H1 (cell line): ENCODE data around the gene ROR1. TPM values are rescaled to one million over a fixed set of nuclear protein-coding genes. Genes with fewer than 3 reads are reported as not detected.

Experiments
- ASH2L ChIP-seq: fragments of 200-600, 300-600 bp; sonication (generic); IDR thresholded peaks from one replicate; pipeline ENCODE4 v1.7.1; 2017; ENCODE audit warnings: low read length
- EGR1 ChIP-seq: IDR thresholded peaks from 2 replicates; pipeline ENCODE4 v1.6.1; 2011; ENCODE audit warnings: low read depth, low read length, borderline replicate concordance
- EZH2 ChIP-seq: fragments of 200-600 bp; sonication (generic); IDR thresholded peaks from 2 replicates; pipeline ENCODE4 v1.7.1; 2012; ENCODE audit warnings: low read depth, mild to moderate bottlenecking, moderate library complexity, low read length, inconsistent platforms; ENCODE audit not compliant: severe bottlenecking
- KDM1A ChIP-seq: fragments of 200-600, 300-600 bp; sonication (generic); IDR thresholded peaks from 2 replicates; pipeline ENCODE4 v1.7.1; 2016; ENCODE audit warnings: mild to moderate bottlenecking, low read length, borderline replicate concordance
- MAFK ChIP-seq: IDR thresholded peaks from 2 replicates; pipeline ENCODE4 v1.6.1; 2012; ENCODE audit warnings: low read depth, mild to moderate bottlenecking, improper control_type of control experiment, low read length
- polyA plus RNA-seq, 7 experiments: library from polyadenylated mRNA; depleted of rRNA in 3 of 7; stranded (reverse) in 5 of 7; unstranded in 2 of 7; fragments of >200 nt in 5 of 7; fragments of 200-250 nt in 2 of 7; gene quantifications; 1 replicate in 5 of 7; 2 replicates in 1 of 7; 4 replicates in 1 of 7; pipeline versions ENCODE4 v1.2.1 to v1.2.3, GENCODE V29; 2011 to 2013; ENCODE audit warnings: missing spikeins in 2 of 7, mixed read lengths in 2 of 7
- total RNA-seq: library from RNA; stranded (reverse); fragmentation: NEBNext Ultra II Directional; extraction: Animal tissue kit (Norgen Biotek cat#: 25700); gene quantifications from 2 replicates; pipeline ENCODE4 v1.2.1, GENCODE V29; 2021

The ROR1 gene
- total and polyA plus RNA-seq, 2 of the 8 experiments (the other 6 are each of a cell fraction or from before 2014, with no cell fraction given): 33.6 to 73.6 TPM

- no peak for TF ChIP-seq MAFK
- TF ChIP-seq EGR1: no peak
- no peak for TF ChIP-seq KDM1A
- TF ChIP-seq EZH2: no peak
- TF ChIP-seq ASH2L: no peak
- TF ChIP-seq, all 59 proteins: peak for 0
Measured at GRCh38 chr1:63770381-63770780, 3.4 kb upstream of the ROR1 start (continued).
